GM12878 (cell line): ENCODE results near the gene PHKG2. TPM values are rescaled to one million over a fixed set of nuclear protein-coding genes. Genes with fewer than 3 reads are reported as not detected.

ENCODE experiments used
- ATAC-seq: fragments of 200-7000 bp; cut with Tn5 transposase; 3 replicates; pipeline ENCODE4 v1.9.1; 2020; ENCODE audit warnings: mild to moderate bottlenecking, moderate library complexity
- BruUV-seq: library from RNA; stranded (reverse); fragments of 400-500 nt; replicated peaks from 2 replicates; lab custom pipeline; 2021; lab: Mats Ljungman, UMichigan
- CTCF ChIA-PET: fragments of 300-600 bp; sonication (Branson Sonifier 250); formaldehyde crosslinking; extraction: SDS; loops from one replicate; lab custom pipeline; 2021; ENCODE audit warnings: inconsistent platforms; lab: Yijun Ruan, JAX
- POLR2A ChIA-PET: fragments of 350-600 bp; formaldehyde crosslinking; extraction: SDS; loops from one replicate; lab custom pipeline; 2021; ENCODE audit warnings: inconsistent platforms; lab: Charles Lee
- RAD21 ChIA-PET: fragments of 300-600 bp; sonication (Branson Sonifier 250); formaldehyde crosslinking; loops from one replicate; lab custom pipeline; 2023; ENCODE audit warnings: antibody characterized with exemption; ENCODE audit not compliant: unreplicated experiment; lab: Charles Lee
- SMC1A ChIA-PET: fragments of 300-600 bp; sonication (Branson Sonifier 250); formaldehyde crosslinking; loops from one replicate; lab custom pipeline; 2023; ENCODE audit not compliant: unreplicated experiment, uncharacterized antibody; lab: Charles Lee
- DNase-seq: peaks from one replicate; pipeline ENCODE4 v3.0.0-alpha.2; 2011; ENCODE audit warnings: low read depth, low spot score
- FAIRE-seq: peaks from 3 replicates; lab custom pipeline; 2011; peaks lifted over from hg19 to GRCh38; lab: Jason Lieb, UNC
- H2AFZ ChIP-seq: 2 replicates; pipeline ENCODE4 v1.6.0; 2011; ENCODE audit warnings: low read depth, low read length, control low read depth; ENCODE audit not compliant: control insufficient read depth
- H3K27ac ChIP-seq: 2 replicates; pipeline ENCODE4 v1.5.1; 2011; ENCODE audit warnings: control low read depth; ENCODE audit not compliant: control insufficient read depth, insufficient read depth
- H3K27me3 ChIP-seq, 2 experiments: replicated peaks in 1 of 2; 2 replicates each; pipeline versions ENCODE4 v1.6.0 to v1.6.1; 2011; ENCODE audit warnings: low read length in 1 of 2; ENCODE audit not compliant: control insufficient read depth in 2 of 2, insufficient read depth in 2 of 2
- H3K36me3 ChIP-seq, 2 experiments: 2 replicates each; pipeline ENCODE4 v1.5.1; 2011; ENCODE audit warnings: low read length in 1 of 2; ENCODE audit not compliant: control insufficient read depth in 2 of 2, insufficient read depth in 2 of 2
- H3K4me1 ChIP-seq: 2 replicates; pipeline ENCODE4 v1.6.1; 2011; ENCODE audit warnings: mild to moderate bottlenecking, low read length, moderate library complexity, mixed read lengths; ENCODE audit not compliant: control insufficient read depth, insufficient read depth
- H3K4me2 ChIP-seq: 2 replicates; pipeline ENCODE4 v1.6.0; 2011; ENCODE audit warnings: control low read depth; ENCODE audit not compliant: control insufficient read depth, insufficient read depth
- H3K4me3 ChIP-seq: fragments of 200-600 bp; sonication (generic); 2 replicates; pipeline ENCODE4 v1.5.1; 2016
- H3K79me2 ChIP-seq: 2 replicates; pipeline ENCODE4 v1.6.0; 2011; ENCODE audit warnings: low read length; ENCODE audit not compliant: control insufficient read depth, insufficient read depth
- H3K9ac ChIP-seq: 2 replicates; pipeline ENCODE4 v1.8.0; 2011; ENCODE audit warnings: low read length, control low read depth, mixed read lengths; ENCODE audit not compliant: control insufficient read depth, insufficient read depth
- H3K9me3 ChIP-seq: replicated peaks from 3 replicates; pipeline ENCODE4 v1.5.1; 2011; ENCODE audit warnings: mild to moderate bottlenecking, low read length; ENCODE audit not compliant: control insufficient read depth, insufficient read depth
- H4K20me1 ChIP-seq: 2 replicates; pipeline ENCODE4 v1.6.0; 2011; ENCODE audit not compliant: control insufficient read depth, insufficient read depth
- WGBS: methylation state at CpG from one replicate; pipeline ENCODE4 v1.1.6; 2016; ENCODE audit warnings: low lambda C conversion rate; ENCODE audit not compliant: insufficient replicate concordance, insufficient coverage; ENCODE audit errors: missing lambda C conversion rate; 5-methylcytosine and 5-hydroxymethylcytosine counted together
- in situ Hi-C: fragments of 300-500 bp; cut with MboI; formaldehyde crosslinking; loops from 9 replicates; pipeline ENCODE4 v1.14.3; 2018; ENCODE audit warnings: mixed read lengths
- intact Hi-C: fragments of 100-400 bp; cut with micrococcal nuclease; formaldehyde crosslinking; loops from one replicate; pipeline ENCODE4 v1.14.2; 2022; ENCODE audit not compliant: unreplicated experiment
- polyA plus RNA-seq, 11 experiments: library from polyadenylated mRNA; depleted of rRNA in 4 of 11; unstranded in 6 of 11; stranded (reverse) in 5 of 11; fragments of >200 nt; fragmentation: Nextera tagmentation in 4 of 11; fragmentation: Illumina TruSeq in 1 of 11; extraction: Ambion mirVana in 4 of 11; extraction: Trizol in 1 of 11; gene quantifications; 1 replicate in 1 of 11; 2 replicates in 10 of 11; pipeline versions ENCODE4 v1.2.1 to v1.2.3, GENCODE V29; 2011 to 2016; ENCODE audit warnings: inconsistent platforms in 2 of 11, missing spikeins in 2 of 11, low read depth in 1 of 11
- total RNA-seq, 4 experiments: library from RNA; depleted of rRNA in 3 of 4; stranded (reverse); fragments of >200 nt in 3 of 4; fragmentation: Illumina TruSeq in 1 of 4; extraction: Trizol in 1 of 4; gene quantifications; 2 replicates each; pipeline versions ENCODE4 v1.2.1 to v1.2.3, GENCODE V29; 2013 to 2021
- TF ChIP-seq, protein P1 (sequence below): fragments of 450-650 bp; IDR thresholded peaks from 2 replicates; pipeline ENCODE4 v1.6.1; 2017; ENCODE audit warnings: low read depth, mild to moderate bottlenecking, moderate library complexity
- TF ChIP-seq, protein P2 (sequence below): fragments of 450-650 bp; IDR thresholded peaks from 2 replicates; pipeline ENCODE4 v1.6.1; 2017; ENCODE audit warnings: antibody characterized with exemption, mild to moderate bottlenecking, moderate library complexity
- TF ChIP-seq, protein P3 (sequence below), 3 experiments: IDR thresholded peaks in 2 of 3; conservative IDR thresholded peaks in 1 of 3; 2 replicates each; pipeline ENCODE4 v1.5.1; 2011; ENCODE audit warnings: low read depth in 3 of 3, low read length in 3 of 3, mild to moderate bottlenecking in 3 of 3, control low read depth in 2 of 3, moderate library complexity in 2 of 3, inconsistent platforms in 1 of 3, mixed read lengths in 1 of 3; ENCODE audit not compliant: control insufficient read depth in 2 of 3, insufficient read depth in 1 of 3; ENCODE audit errors: extremely low read depth in 1 of 3

The PHKG2 gene
- total and polyA plus RNA-seq, 10 of the 15 experiments (the other 5 are each of a cell fraction or from before 2014, with no cell fraction given), result 5.2 to 50.1 (median 37.2) TPM

DNA sequence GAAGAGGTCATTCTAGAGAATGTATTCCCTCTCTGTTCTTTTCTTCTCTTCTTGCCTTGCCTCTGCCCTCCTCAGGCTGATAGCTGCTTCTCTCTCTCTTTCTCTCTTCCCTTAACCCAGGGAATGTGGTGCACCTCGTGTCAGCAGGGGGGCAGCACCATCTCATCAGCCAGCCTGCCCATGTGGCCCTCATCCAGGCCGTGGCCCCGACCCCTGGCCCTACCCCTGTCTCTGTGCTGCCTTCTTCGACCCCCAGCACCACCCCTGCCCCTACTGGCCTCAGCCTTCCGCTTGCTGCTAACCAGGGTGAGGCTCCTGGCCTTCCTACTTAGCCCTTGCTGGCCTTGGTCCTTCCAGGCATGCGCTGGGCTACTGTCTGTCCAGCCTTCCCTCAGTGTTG, 25.8 kb upstream of the PHKG2 start:
- no peaks in the 10 kb centered on the region for H3K4me1 ChIP-seq
- no peaks in the 10 kb centered on the region for H3K9me3 ChIP-seq
- intact Hi-C loops, result no loop called here
- WGBS, result 85% methylated on average over 5 of the region's 6 CpGs
- H4K20me1 ChIP-seq, result no peaks in the 10 kb centered on the region
- no peak overlapping the region for H3K4me3 ChIP-seq
- DNase-seq (no peak), ATAC-seq (peak; percentile 43; the same call in 2 of the 3 replicates), FAIRE-seq (no peak)
- in situ Hi-C loops, result no loop called here
- H3K27me3 ChIP-seq, result no peaks in the 10 kb centered on the region
- TF ChIP-seq, protein P1, sequence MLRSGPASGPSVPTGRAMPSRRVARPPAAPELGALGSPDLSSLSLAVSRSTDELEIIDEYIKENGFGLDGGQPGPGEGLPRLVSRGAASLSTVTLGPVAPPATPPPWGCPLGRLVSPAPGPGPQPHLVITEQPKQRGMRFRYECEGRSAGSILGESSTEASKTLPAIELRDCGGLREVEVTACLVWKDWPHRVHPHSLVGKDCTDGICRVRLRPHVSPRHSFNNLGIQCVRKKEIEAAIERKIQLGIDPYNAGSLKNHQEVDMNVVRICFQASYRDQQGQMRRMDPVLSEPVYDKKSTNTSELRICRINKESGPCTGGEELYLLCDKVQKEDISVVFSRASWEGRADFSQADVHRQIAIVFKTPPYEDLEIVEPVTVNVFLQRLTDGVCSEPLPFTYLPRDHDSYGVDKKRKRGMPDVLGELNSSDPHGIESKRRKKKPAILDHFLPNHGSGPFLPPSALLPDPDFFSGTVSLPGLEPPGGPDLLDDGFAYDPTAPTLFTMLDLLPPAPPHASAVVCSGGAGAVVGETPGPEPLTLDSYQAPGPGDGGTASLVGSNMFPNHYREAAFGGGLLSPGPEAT, result no peak
- TF ChIP-seq, protein P2, sequence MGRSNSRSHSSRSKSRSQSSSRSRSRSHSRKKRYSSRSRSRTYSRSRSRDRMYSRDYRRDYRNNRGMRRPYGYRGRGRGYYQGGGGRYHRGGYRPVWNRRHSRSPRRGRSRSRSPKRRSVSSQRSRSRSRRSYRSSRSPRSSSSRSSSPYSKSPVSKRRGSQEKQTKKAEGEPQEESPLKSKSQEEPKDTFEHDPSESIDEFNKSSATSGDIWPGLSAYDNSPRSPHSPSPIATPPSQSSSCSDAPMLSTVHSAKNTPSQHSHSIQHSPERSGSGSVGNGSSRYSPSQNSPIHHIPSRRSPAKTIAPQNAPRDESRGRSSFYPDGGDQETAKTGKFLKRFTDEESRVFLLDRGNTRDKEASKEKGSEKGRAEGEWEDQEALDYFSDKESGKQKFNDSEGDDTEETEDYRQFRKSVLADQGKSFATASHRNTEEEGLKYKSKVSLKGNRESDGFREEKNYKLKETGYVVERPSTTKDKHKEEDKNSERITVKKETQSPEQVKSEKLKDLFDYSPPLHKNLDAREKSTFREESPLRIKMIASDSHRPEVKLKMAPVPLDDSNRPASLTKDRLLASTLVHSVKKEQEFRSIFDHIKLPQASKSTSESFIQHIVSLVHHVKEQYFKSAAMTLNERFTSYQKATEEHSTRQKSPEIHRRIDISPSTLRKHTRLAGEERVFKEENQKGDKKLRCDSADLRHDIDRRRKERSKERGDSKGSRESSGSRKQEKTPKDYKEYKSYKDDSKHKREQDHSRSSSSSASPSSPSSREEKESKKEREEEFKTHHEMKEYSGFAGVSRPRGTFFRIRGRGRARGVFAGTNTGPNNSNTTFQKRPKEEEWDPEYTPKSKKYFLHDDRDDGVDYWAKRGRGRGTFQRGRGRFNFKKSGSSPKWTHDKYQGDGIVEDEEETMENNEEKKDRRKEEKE, result no peak
- TF ChIP-seq, protein P3, sequence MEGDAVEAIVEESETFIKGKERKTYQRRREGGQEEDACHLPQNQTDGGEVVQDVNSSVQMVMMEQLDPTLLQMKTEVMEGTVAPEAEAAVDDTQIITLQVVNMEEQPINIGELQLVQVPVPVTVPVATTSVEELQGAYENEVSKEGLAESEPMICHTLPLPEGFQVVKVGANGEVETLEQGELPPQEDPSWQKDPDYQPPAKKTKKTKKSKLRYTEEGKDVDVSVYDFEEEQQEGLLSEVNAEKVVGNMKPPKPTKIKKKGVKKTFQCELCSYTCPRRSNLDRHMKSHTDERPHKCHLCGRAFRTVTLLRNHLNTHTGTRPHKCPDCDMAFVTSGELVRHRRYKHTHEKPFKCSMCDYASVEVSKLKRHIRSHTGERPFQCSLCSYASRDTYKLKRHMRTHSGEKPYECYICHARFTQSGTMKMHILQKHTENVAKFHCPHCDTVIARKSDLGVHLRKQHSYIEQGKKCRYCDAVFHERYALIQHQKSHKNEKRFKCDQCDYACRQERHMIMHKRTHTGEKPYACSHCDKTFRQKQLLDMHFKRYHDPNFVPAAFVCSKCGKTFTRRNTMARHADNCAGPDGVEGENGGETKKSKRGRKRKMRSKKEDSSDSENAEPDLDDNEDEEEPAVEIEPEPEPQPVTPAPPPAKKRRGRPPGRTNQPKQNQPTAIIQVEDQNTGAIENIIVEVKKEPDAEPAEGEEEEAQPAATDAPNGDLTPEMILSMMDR (IDR thresholded peaks at IDR 0.05 in 2 of 3, conservative IDR thresholded peaks at IDR 0.05 in 1 of 3; ENCODE audit: control insufficient read depth in 2 of 3, extremely low read depth in 1 of 3, insufficient read depth in 1 of 3, low read depth in 3 of 3, low read length in 3 of 3), result peak in 1 of 3 experiments; percentile 30; a peak in 1 of 6 replicates
- H2AFZ ChIP-seq, result no peak overlapping the region
- H3K36me3 ChIP-seq, result peaks cover 42 to 48% of the 10 kb centered on the region in 2 experiments
- H3K27ac ChIP-seq, result no peak overlapping the region
- CTCF ChIA-PET, result interaction anchor here (1.1 to 1.2 kb wide), 2 partner anchors 9 to 12 kb away, joined by 3 to 6 read pairs; no protein-coding TSS in a partner anchor
- BruUV-seq, result no TSS peak
- POLR2A ChIA-PET, result no interaction called here
- no peak overlapping the region for H3K9ac ChIP-seq
- no peaks in the 10 kb centered on the region; the same call in 1 of the 2 replicates for H3K79me2 ChIP-seq
- SMC1A ChIA-PET, result no interaction called here
- RAD21 ChIA-PET, result interaction anchor here (0.5 to 0.6 kb wide), 2 partner anchors 104 to 697 kb away, joined by 3 to 5 read pairs; no protein-coding TSS in a partner anchor
- H3K4me2 ChIP-seq, result no peak overlapping the region
